ENCODE results near the gene GADL1.

The GADL1 gene

DNA sequence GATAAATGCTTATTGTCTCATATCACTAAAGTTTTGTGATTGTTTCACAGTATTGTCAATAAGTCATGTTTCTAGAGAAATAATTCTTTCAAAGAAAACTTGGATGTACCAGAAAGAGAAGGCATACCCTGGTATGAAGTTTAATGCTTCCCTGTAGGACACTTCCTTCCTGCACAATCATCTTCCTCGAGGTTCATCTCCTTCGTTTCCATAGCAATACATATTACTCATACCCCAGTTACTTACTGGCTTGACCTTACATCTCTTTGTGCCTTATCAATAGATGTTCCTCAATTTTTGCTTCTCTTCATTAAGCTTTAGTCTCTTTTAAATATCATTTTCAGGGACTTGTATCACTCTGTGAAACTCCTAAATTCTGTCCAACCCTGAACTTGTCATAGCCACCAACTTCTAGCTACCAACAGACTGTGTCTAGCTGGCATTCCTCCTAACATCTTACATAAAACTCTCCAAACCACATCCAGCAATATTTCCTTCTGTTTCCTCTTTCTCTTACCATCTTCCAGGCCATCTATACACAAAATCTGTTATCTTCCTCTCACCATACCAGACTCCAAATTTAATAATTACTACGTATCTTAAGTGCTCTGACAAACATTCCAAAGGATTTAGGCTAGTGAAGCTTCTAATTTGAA lies 134.3 kb downstream of the GADL1 start:
- intact Hi-C loops (cut with DNase I; ENCODE audit: low total_unique reads), result loop anchor here (10.0 kb wide), 1 partner anchor 375 kb away; no protein-coding TSS in a partner anchor
- Histone ChIP-seq H3K27ac (no peak overlapping the region), H3K4me1 (no peaks in the 10 kb centered on the region), H3K27me3 (no peaks in the 10 kb centered on the region), H3K9me3 (no peaks in the 10 kb centered on the region), H3K36me3 (no peaks in the 10 kb centered on the region), H3K4me3 (no peak overlapping the region)
- TF ChIP-seq CTCF (IDR thresholded peaks at IDR 0.05), result no peak
- DNase-seq, result no peak

GRCh38 chr3:30756218-30756617 lies 138.2 kb downstream of the GADL1 start:
- no peak overlapping the region for H3K4me3 ChIP-seq
- H3K4me1 ChIP-seq, result peaks cover 0 to 5% (median 0%) of the 10 kb centered on the region in 4 donors
- TF ChIP-seq CTCF (IDR thresholded peaks at IDR 0.05), result no peak
- H3K36me3 ChIP-seq, result no peaks in the 10 kb centered on the region
- H3K9me3 ChIP-seq, result no peaks in the 10 kb centered on the region
- DNase-seq, result no peak
- H3K27me3 ChIP-seq, result no peaks in the 10 kb centered on the region
- H3K27ac ChIP-seq, result no peak overlapping the region
- intact Hi-C loops (cut with DNase I; ENCODE audit: low total_unique reads), result no loop called here

- Histone ChIP-seq H3K9me3 (no peaks in the 10 kb centered on the region), H3K27me3 (no peaks in the 10 kb centered on the region), H3K4me3 (no peak overlapping the region), H3K4me1 (peaks cover 0 to 5% (median 0%) of the 10 kb centered on the region in 4 donors), H3K27ac (no peak overlapping the region), H3K36me3 (no peaks in the 10 kb centered on the region)
- intact Hi-C loops (cut with DNase I; ENCODE audit: low total_unique reads), result no loop called here
- no peak for DNase-seq
- no peak for TF ChIP-seq CTCF (IDR thresholded peaks at IDR 0.05)
Measured at GRCh38 chr3:30754426-30754825, 140.0 kb downstream of the GADL1 start.

GRCh38 chr3:30753766-30754165 lies 140.7 kb downstream of the GADL1 start:
- no peaks in the 10 kb centered on the region for H3K36me3 ChIP-seq
- H3K9me3 ChIP-seq, result no peaks in the 10 kb centered on the region
- H3K4me1 ChIP-seq, result peaks cover 0 to 5% (median 0%) of the 10 kb centered on the region in 4 donors
- no peak for DNase-seq
- no peak for TF ChIP-seq CTCF (IDR thresholded peaks at IDR 0.05)
- no peak overlapping the region for H3K27ac ChIP-seq
- intact Hi-C loops (cut with DNase I; ENCODE audit: low total_unique reads), result no loop called here
- no peak overlapping the region for H3K4me3 ChIP-seq
- no peaks in the 10 kb centered on the region for H3K27me3 ChIP-seq

DNA sequence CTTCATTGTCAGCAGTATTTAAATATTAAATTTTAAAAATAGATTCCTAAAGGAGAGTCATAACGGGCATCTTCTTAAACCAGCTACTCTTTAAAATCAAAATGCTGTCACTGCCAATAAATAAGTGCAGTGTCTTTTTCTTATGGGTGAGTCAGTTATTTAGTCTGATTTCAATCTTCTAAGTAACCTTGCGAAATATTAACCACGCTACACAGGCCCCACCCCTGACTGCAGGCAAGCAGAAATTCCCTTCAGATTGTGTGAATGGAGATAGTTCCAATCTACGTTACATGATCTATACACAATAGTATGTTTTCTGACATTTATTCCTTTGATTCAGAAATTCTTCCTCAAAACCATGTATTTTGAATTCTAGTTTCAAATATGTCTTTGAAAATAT lies 141.5 kb downstream of the GADL1 start:
- H3K4me3 ChIP-seq, result no peak overlapping the region
- no peak overlapping the region for H3K27ac ChIP-seq
- TF ChIP-seq CTCF (IDR thresholded peaks at IDR 0.05), result no peak
- intact Hi-C loops (cut with DNase I; ENCODE audit: low total_unique reads), result no loop called here
- no peaks in the 10 kb centered on the region for H3K36me3 ChIP-seq
- peaks cover 0 to 5% (median 0%) of the 10 kb centered on the region in 4 donors for H3K4me1 ChIP-seq
- DNase-seq, result peak in 1 of 2 donors; percentile 30
- H3K27me3 ChIP-seq, result no peaks in the 10 kb centered on the region
- H3K9me3 ChIP-seq, result no peaks in the 10 kb centered on the region

Measured in tibial artery (tissue), 4 donors.